Measurements from ENCODE around the gene TRIM31. TPM values are rescaled to one million over a fixed set of nuclear protein-coding genes. Genes with fewer than 3 reads are reported as not detected.

TRIM31 gene
- total and polyA plus RNA-seq, 2 donors (not counting 3 experiments of a cell fraction or from before 2014, with no cell fraction given) = not detected

DNA sequence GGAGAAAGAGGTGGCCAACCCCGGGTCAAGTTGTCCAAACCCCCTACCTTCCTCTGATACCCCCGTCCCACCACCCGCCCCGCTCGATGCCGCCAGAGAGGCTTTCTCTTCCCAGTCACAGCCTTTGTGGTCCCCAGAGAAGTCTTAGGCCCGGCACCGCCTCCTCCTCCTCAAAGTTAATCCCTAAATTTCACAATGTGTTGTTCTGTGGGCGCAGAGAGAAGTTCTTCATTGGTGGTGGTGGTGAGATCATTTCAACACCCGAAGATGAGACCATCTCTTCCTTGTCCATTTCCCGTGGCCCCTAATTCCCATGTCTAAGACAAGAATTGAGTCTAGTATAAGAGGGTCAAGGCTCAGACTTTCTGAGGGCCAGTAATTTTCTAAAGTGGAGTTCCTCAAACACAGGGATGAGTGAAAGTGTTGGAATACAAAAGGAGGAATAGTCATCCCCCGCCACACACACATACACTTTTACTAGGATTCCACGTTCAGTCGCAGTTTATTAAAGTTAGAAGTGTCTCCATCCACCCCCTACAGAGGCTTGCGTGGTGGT lies 10.4 kb downstream of the TRIM31 start:
- FAIRE-seq (peak; percentile 31), DNase-seq (ENCODE audit: low read depth, low spot score) (no peak)
- H3K27ac ChIP-seq (ENCODE audit: insufficient read depth, low read depth, low read length) = no peak overlapping the region
- peaks cover 46 to 64% of the 10 kb centered on the region in 2 experiments for H3K27me3 ChIP-seq (ENCODE audit: control insufficient read depth in 2 of 2, insufficient read depth in 2 of 2, low read length in 2 of 2)
- no peaks in the 10 kb centered on the region for H4K20me1 ChIP-seq (replicated peaks; ENCODE audit: control insufficient read depth, extremely low read depth, insufficient read depth, low read length)
- no TSS peak for BruUV-seq (replicated peaks)
- no peaks in the 10 kb centered on the region for H3K36me3 ChIP-seq (ENCODE audit: control insufficient read depth in 2 of 2, extremely low read depth in 1 of 2, insufficient read depth in 2 of 2, low read length in 2 of 2)
- peaks cover 17% of the 10 kb centered on the region for H3K4me1 ChIP-seq (ENCODE audit: control insufficient read depth, extremely low read depth, insufficient read depth, low read length)
- peak overlapping the region; percentile 81 for H2AFZ ChIP-seq (ENCODE audit: low read depth, low read length)
- TF ChIP-seq JUN (IDR thresholded peaks at IDR 0.05; ENCODE audit: borderline replicate concordance, insufficient read depth, insufficient read length, low read depth) (no peak), GATA2 (IDR thresholded peaks at IDR 0.05; ENCODE audit: insufficient read depth, insufficient read length, low read depth, low read length) (no peak), EZH2 (IDR thresholded peaks at IDR 0.05; ENCODE audit: borderline replicate concordance, low read depth, low read length, severe bottlenecking) (no peak), FOS (IDR thresholded peaks at IDR 0.05; ENCODE audit: borderline replicate concordance, insufficient read depth, low read length) (no peak), CTCF (IDR thresholded peaks at IDR 0.05; ENCODE audit: extremely low read depth in 1 of 2, insufficient read depth in 1 of 2, low read depth in 1 of 2, low read length in 2 of 2) (no peak), POLR2AphosphoS5 (IDR thresholded peaks at IDR 0.05; ENCODE audit: insufficient read depth, low read depth, low read length) (no peak), MYC (IDR thresholded peaks at IDR 0.05; ENCODE audit: low read depth, low read length) (no peak), POLR2A (IDR thresholded peaks at IDR 0.05; ENCODE audit: low read depth, low read length) (no peak)
- TF ChIP-seq, protein P1, sequence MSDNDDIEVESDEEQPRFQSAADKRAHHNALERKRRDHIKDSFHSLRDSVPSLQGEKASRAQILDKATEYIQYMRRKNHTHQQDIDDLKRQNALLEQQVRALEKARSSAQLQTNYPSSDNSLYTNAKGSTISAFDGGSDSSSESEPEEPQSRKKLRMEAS (IDR thresholded peaks at IDR 0.05; ENCODE audit: insufficient read depth, insufficient read length) = no peak
- H3K4me3 ChIP-seq (replicated peaks in 1 of 3; ENCODE audit: insufficient read depth in 1 of 3, low read depth in 1 of 3, low read length in 3 of 3) = peak overlapping the region in 1 of 3 experiments; percentile 12
- no peak overlapping the region for H3K9ac ChIP-seq (replicated peaks; ENCODE audit: extremely low read depth, insufficient read depth, low read length)
- no peaks in the 10 kb centered on the region for H3K9me1 ChIP-seq (replicated peaks; ENCODE audit: control insufficient read depth, extremely low read depth, insufficient read depth, low read length)
- CTCF ChIA-PET = interaction anchor here (0.6 to 5.6 kb wide), 36 partner anchors 9 to 294 kb away, joined by 3 to 311 read pairs (median 5); partner anchors contain the start of genes POLR1H, PPP1R11, TRIM31 and TRIM39
- intact Hi-C loops (cut with micrococcal nuclease) = loop anchor here (1.0 to 2.0 kb wide), 2 partner anchors 41 to 110 kb away; partner anchors contain the start of genes POLR1H and TRIM26
- no peaks in the 10 kb centered on the region for H3K79me2 ChIP-seq (ENCODE audit: control insufficient read depth, insufficient read depth, low read length)
- dilution Hi-C loops (cut with MboI; ENCODE audit: extremely low pct_ligation_motif_present, low sequenced_read_pairs) = no loop called here
- peak overlapping the region; percentile 79 for H3K4me2 ChIP-seq (ENCODE audit: insufficient read depth, low read length)
- POLR2A ChIA-PET = interaction anchor here (1.2 kb wide), 1 partner anchor 41 kb away, joined by 6 read pairs; the partner anchor contains the start of gene POLR1H
- no peaks in the 10 kb centered on the region for H3K9me3 ChIP-seq (replicated peaks; ENCODE audit: control insufficient read depth, insufficient read depth, low read length)

Measured in endothelial cell of umbilical vein (primary cell).